ENCODE results near the gene PIKFYVE.

PIKFYVE gene

DNA sequence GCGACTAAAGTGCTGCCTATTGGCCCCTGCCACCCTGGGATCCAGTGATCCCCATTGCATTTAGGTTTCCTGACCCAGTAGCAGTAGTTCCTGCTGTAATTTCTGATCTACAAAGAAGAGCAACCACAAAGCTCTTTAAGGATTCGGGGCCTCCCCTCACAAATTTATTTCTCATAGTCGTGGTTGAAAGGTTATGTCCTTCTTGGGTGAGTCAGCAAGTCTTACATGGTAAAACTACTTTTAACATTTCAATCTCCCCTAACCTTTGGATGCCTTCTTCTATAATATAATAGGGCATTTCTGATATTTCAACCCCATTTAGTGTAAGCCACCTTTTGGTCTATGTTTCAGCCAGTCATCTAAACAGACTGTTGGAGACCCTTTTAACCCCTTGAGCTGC is 14.9 kb downstream of the PIKFYVE start:
- Histone ChIP-seq H3K4me1 (ENCODE audit: control insufficient read depth, insufficient read depth, low read length) (peaks cover 12% of the 10 kb centered on the region), H3K9ac (ENCODE audit: low read length) (no peak overlapping the region), H3K27me3 (ENCODE audit: control insufficient read depth, insufficient read depth, low read length) (no peaks in the 10 kb centered on the region), H3K36me3 (ENCODE audit: control insufficient read depth, insufficient read depth, low read length) (peaks cover 3% of the 10 kb centered on the region), H3K4me3 (ENCODE audit: low read length) (no peak overlapping the region), H3K9me3 (ENCODE audit: control insufficient read depth, low read length) (no peaks in the 10 kb centered on the region)

DNA sequence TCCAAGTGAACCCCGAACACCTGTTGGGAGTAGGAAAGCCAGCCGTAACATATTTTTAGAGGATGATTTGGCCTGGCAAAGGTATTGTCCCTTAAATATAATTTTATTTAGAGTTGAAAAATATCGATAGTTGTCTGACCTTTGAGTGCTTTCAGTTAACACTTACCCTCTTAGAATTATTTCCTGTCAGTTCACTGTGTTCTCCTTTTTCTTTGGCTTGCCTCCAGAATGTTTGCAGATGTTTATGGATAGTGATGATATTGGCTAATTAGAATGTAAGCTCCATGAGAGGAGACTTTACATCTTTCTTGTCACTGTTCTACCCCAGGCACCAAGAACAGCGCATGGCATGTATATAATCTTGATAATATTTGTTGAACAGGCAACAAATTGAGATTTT is 19.8 kb downstream of the PIKFYVE start:
- Histone ChIP-seq H3K36me3 (ENCODE audit: control insufficient read depth, insufficient read depth, low read length) (peaks cover 1% of the 10 kb centered on the region), H3K9me3 (ENCODE audit: control insufficient read depth, low read length) (no peaks in the 10 kb centered on the region), H3K27me3 (ENCODE audit: control insufficient read depth, insufficient read depth, low read length) (no peaks in the 10 kb centered on the region), H3K4me3 (ENCODE audit: low read length) (no peak overlapping the region), H3K4me1 (ENCODE audit: control insufficient read depth, insufficient read depth, low read length) (peaks cover 9% of the 10 kb centered on the region), H3K9ac (ENCODE audit: low read length) (no peak overlapping the region)

GRCh38 chr2:208294482-208295024 is 28.5 kb downstream of the PIKFYVE start:
- Histone ChIP-seq H3K27me3 (ENCODE audit: control insufficient read depth, insufficient read depth, low read length) (no peaks in the 10 kb centered on the region), H3K4me3 (ENCODE audit: low read length) (no peak overlapping the region), H3K9me3 (ENCODE audit: control insufficient read depth, low read length) (no peaks in the 10 kb centered on the region), H3K36me3 (ENCODE audit: control insufficient read depth, insufficient read depth, low read length) (no peaks in the 10 kb centered on the region), H3K9ac (ENCODE audit: low read length) (no peak overlapping the region), H3K4me1 (ENCODE audit: control insufficient read depth, insufficient read depth, low read length) (no peaks in the 10 kb centered on the region)

DNA sequence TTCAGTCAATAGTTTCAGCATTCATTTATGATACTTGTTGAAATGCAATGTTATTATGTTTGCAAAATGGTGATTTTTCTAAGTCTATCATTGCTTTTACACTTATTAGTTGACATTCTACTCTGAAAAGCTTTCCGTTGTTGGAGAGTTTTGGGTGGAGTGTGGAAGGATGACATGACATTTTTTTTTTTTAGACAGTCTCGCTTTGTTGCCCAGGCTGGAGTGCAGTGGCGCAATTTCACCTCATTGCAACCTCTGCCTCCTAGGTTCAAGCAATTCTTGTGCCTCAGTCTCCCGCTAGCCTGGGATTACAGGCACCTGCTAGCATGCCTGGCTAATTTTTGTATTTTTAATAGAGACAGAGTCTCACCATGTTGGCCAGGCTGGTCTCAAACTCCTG is 29.8 kb downstream of the PIKFYVE start:
- no peaks in the 10 kb centered on the region for H3K4me1 ChIP-seq (ENCODE audit: control insufficient read depth, insufficient read depth, low read length)
- no peaks in the 10 kb centered on the region for H3K9me3 ChIP-seq (ENCODE audit: control insufficient read depth, low read length)
- H3K27me3 ChIP-seq (ENCODE audit: control insufficient read depth, insufficient read depth, low read length) = no peaks in the 10 kb centered on the region
- no peak overlapping the region for H3K9ac ChIP-seq (ENCODE audit: low read length)
- H3K4me3 ChIP-seq (ENCODE audit: low read length) = no peak overlapping the region
- H3K36me3 ChIP-seq (ENCODE audit: control insufficient read depth, insufficient read depth, low read length) = no peaks in the 10 kb centered on the region

- no peak overlapping the region for H3K9ac ChIP-seq (ENCODE audit: low read length)
- H3K27me3 ChIP-seq (ENCODE audit: control insufficient read depth, insufficient read depth, low read length) = no peaks in the 10 kb centered on the region
- H3K9me3 ChIP-seq (ENCODE audit: control insufficient read depth, low read length) = no peaks in the 10 kb centered on the region
- no peaks in the 10 kb centered on the region for H3K36me3 ChIP-seq (ENCODE audit: control insufficient read depth, insufficient read depth, low read length)
- no peak overlapping the region for H3K4me3 ChIP-seq (ENCODE audit: low read length)
- no peaks in the 10 kb centered on the region for H3K4me1 ChIP-seq (ENCODE audit: control insufficient read depth, insufficient read depth, low read length)
Measured at GRCh38 chr2:208296610-208297009, 30.6 kb downstream of the PIKFYVE start.

DNA sequence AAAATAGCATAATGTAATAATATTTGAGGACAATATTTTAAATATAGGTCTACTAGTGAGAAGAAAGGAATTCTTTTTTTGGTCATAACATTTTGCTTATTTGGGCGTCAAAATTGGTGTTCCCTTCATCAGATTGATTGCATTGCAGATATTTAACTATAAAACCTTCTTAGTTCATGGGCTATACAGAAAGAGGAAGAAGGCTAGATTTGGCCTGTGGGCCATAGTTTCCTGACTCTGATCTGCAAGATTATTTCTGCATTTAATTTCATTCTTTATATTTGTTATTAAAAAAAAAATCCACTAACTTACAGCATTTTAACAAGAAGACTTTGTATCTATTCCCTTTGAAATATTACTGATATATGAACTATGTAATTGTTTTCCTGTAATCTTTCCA is 31.9 kb downstream of the PIKFYVE start:
- H3K4me3 ChIP-seq (ENCODE audit: low read length) = no peak overlapping the region
- no peaks in the 10 kb centered on the region for H3K36me3 ChIP-seq (ENCODE audit: control insufficient read depth, insufficient read depth, low read length)
- no peaks in the 10 kb centered on the region for H3K9me3 ChIP-seq (ENCODE audit: control insufficient read depth, low read length)
- H3K27me3 ChIP-seq (ENCODE audit: control insufficient read depth, insufficient read depth, low read length) = no peaks in the 10 kb centered on the region
- H3K9ac ChIP-seq (ENCODE audit: low read length) = no peak overlapping the region
- no peaks in the 10 kb centered on the region for H3K4me1 ChIP-seq (ENCODE audit: control insufficient read depth, insufficient read depth, low read length)

- Histone ChIP-seq H3K4me3 (ENCODE audit: low read length) (no peak overlapping the region), H3K27me3 (ENCODE audit: control insufficient read depth, insufficient read depth, low read length) (no peaks in the 10 kb centered on the region), H3K9me3 (ENCODE audit: control insufficient read depth, low read length) (no peaks in the 10 kb centered on the region), H3K9ac (ENCODE audit: low read length) (no peak overlapping the region), H3K36me3 (ENCODE audit: control insufficient read depth, insufficient read depth, low read length) (peaks cover 7% of the 10 kb centered on the region), H3K4me1 (ENCODE audit: control insufficient read depth, insufficient read depth, low read length) (no peaks in the 10 kb centered on the region)
Measured at GRCh38 chr2:208300847-208301618, 35.0 kb downstream of the PIKFYVE start.

- H3K4me1 ChIP-seq (ENCODE audit: control insufficient read depth, insufficient read depth, low read length) = no peaks in the 10 kb centered on the region
- H3K4me3 ChIP-seq (ENCODE audit: low read length) = no peak overlapping the region
- H3K36me3 ChIP-seq (ENCODE audit: control insufficient read depth, insufficient read depth, low read length) = peaks cover 7% of the 10 kb centered on the region
- no peaks in the 10 kb centered on the region for H3K27me3 ChIP-seq (ENCODE audit: control insufficient read depth, insufficient read depth, low read length)
- no peaks in the 10 kb centered on the region for H3K9me3 ChIP-seq (ENCODE audit: control insufficient read depth, low read length)
- H3K9ac ChIP-seq (ENCODE audit: low read length) = no peak overlapping the region
Measured at GRCh38 chr2:208304157-208304556, 38.1 kb downstream of the PIKFYVE start.

- Histone ChIP-seq H3K27me3 (ENCODE audit: control insufficient read depth, insufficient read depth, low read length) (no peaks in the 10 kb centered on the region), H3K36me3 (ENCODE audit: control insufficient read depth, insufficient read depth, low read length) (peaks cover 7% of the 10 kb centered on the region), H3K4me3 (ENCODE audit: low read length) (no peak overlapping the region), H3K9me3 (ENCODE audit: control insufficient read depth, low read length) (no peaks in the 10 kb centered on the region), H3K4me1 (ENCODE audit: control insufficient read depth, insufficient read depth, low read length) (no peaks in the 10 kb centered on the region), H3K9ac (ENCODE audit: low read length) (no peak overlapping the region)
Measured at GRCh38 chr2:208304695-208305094, 38.6 kb downstream of the PIKFYVE start.

GRCh38 chr2:208306291-208306690 is 40.2 kb downstream of the PIKFYVE start:
- H3K36me3 ChIP-seq (ENCODE audit: control insufficient read depth, insufficient read depth, low read length) = peaks cover 7% of the 10 kb centered on the region
- H3K9ac ChIP-seq (ENCODE audit: low read length) = no peak overlapping the region
- no peak overlapping the region for H3K4me3 ChIP-seq (ENCODE audit: low read length)
- no peaks in the 10 kb centered on the region for H3K27me3 ChIP-seq (ENCODE audit: control insufficient read depth, insufficient read depth, low read length)
- no peaks in the 10 kb centered on the region for H3K4me1 ChIP-seq (ENCODE audit: control insufficient read depth, insufficient read depth, low read length)
- H3K9me3 ChIP-seq (ENCODE audit: control insufficient read depth, low read length) = no peaks in the 10 kb centered on the region

- H3K4me1 ChIP-seq (ENCODE audit: control insufficient read depth, insufficient read depth, low read length) = no peaks in the 10 kb centered on the region
- H3K36me3 ChIP-seq (ENCODE audit: control insufficient read depth, insufficient read depth, low read length) = no peaks in the 10 kb centered on the region
- no peaks in the 10 kb centered on the region for H3K27me3 ChIP-seq (ENCODE audit: control insufficient read depth, insufficient read depth, low read length)
- no peaks in the 10 kb centered on the region for H3K9me3 ChIP-seq (ENCODE audit: control insufficient read depth, low read length)
- H3K4me3 ChIP-seq (ENCODE audit: low read length) = no peak overlapping the region
- H3K9ac ChIP-seq (ENCODE audit: low read length) = no peak overlapping the region
Measured at GRCh38 chr2:208311321-208311720, 45.3 kb downstream of the PIKFYVE start.

DNA sequence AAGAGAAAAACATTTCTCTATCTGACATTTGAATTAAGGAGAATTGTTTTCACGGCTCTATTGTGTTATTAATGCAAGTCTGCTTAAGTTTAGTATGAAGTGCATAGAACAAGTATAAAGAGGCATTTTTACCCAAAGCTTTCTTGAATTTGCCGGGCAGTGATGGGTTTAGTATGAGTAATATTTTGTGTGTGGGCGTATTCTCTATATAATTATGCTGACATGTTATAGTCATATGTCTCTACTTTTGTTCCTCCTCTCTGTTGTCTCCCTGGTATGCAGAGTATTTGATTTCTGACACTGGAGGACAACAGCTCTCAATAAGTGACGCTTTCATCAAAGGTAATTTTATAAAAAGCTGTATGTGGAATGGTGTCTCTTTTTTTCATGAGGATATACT is 45.9 kb downstream of the PIKFYVE start:
- no peaks in the 10 kb centered on the region for H3K36me3 ChIP-seq (ENCODE audit: control insufficient read depth, insufficient read depth, low read length)
- no peak overlapping the region for H3K4me3 ChIP-seq (ENCODE audit: low read length)
- no peaks in the 10 kb centered on the region for H3K27me3 ChIP-seq (ENCODE audit: control insufficient read depth, insufficient read depth, low read length)
- H3K9ac ChIP-seq (ENCODE audit: low read length) = no peak overlapping the region
- H3K9me3 ChIP-seq (ENCODE audit: control insufficient read depth, low read length) = no peaks in the 10 kb centered on the region
- H3K4me1 ChIP-seq (ENCODE audit: control insufficient read depth, insufficient read depth, low read length) = no peaks in the 10 kb centered on the region
